GM18907 (cell line): Measurements from ENCODE around the gene HACL1.
"Not testable (repeated sequence)": the region's sequence is repeated elsewhere in the genome, so short reads cannot be mapped to it uniquely, and the experiment has no call there.

ENCODE experiments used
- ATAC-seq: cut with Tn5 transposase; IDR thresholded peaks from one replicate; pipeline ENCODE4 v1.9.1; 2021; ENCODE audit warnings: mild to moderate bottlenecking, moderate library complexity; ENCODE audit not compliant: unreplicated experiment

HACL1 gene

DNA sequence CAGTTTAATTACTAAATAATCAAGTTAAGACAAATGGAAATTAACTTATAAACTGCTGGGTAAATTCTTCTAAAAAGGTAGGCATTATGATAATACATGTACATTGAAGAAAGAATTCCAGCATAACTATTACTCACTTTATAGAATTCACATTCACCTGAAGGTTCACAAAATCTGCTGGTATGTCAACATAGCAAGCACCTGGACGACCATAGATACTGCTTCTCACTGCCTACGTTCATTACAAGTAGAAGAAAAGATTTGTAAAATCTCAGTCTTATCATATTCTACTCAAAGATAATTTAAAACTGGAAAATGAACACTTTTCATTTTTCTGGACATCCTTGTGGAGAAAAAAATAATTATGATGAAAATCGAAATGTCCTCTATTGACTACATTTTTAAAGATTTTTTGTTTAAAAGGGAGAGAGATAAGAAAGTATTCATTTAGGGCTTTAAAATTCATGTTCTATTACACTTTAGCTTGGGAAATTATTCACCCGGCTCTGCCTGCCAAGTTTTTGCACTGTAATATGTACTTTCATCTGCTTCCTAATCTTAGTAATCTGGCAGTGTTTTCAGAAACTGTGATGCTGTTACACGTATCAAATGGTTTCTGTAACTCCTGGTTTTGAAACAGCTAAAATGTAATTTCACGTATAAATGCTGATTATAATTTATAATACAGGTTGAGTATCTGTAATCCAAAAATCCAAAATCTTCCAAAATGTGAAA lies 16.1 kb downstream of the HACL1 start:
- no peak for ATAC-seq

DNA sequence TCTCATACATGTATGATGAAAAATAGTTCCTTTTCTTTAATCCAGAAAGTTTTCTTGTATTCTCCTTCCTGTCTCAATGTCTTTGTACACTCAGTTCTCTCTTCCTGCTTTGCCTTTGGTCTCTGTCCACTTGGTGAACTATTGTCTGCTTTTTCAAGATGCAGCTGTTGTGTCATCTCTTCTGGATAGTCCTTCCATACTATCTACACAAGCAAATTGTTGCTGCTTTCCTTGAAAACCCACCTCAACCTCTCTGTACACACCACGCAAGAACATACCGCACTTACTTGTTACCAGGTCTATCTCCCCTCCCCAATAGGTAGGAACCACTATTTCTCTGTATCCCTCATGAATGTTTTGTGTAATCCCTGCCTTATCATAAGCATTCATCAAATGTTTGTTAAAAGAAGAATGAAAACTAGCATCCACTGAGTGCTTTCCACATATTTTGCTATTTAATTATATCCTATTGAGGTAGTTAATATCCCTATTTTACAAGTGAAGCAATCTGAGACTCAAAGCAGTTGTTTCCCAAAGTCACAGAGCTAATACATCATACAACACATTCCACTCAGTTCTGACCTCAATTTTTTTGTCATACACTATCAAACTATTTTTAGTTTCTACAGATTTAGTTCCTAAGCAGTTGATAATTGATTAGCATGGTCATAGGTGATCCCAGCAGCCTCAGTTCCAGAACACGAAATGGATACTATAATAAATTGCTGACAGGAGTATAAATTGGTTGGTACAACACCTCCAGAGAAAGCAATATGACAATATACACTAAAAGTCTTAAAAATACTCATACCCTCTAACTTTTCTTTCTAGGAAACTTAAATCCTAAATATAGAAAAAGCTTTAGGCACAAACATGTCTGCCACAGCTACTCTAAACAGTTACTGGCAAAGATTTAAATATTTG lies 19.6 kb downstream of the HACL1 start:
- ATAC-seq = no peak

DNA sequence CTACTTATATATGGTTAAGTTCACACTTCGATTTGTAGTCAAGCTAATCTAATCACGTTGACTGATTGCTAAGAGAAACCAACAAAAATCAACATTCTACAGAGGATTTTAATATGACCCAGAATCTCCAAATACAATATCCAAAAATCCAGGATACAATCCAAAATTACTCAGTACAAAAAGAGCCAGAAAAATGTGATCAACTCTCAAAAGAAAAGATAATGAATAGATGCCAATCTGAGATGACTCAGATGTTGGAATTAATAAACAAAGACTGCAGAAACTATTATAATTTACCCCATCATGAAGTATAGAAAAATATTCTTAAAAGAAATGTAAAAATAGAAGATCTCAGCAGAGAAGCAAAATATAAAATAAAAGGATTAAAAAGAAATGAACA lies 22.3 kb downstream of the HACL1 start:
- ATAC-seq = no peak

DNA sequence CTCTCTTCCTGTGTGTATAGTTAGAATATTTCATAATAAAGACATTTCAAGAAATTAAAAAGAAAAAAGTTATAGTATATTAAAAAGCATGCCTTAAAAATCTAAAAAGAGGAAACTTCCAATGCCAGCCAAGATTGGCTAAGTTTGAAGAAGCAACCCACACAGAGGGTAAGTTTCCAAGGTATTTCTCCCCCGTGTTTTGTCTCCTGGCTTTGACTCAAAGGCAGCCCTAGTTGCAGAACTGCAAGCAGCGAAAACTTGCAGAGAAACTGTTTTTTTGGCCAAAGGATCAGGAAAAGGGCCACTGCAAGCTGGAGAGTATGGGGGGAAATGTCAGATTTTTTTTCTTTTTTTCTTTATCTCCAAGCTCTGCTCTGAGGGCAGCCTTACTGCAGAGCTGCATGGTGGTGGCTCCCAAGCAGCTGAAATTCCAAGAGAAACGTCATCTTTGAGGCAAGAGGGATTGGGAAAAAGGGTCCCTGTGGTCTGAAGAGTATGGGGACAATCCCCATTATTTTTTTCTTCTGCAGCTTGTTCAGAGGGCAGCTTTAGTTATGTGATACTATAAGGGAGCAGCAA lies 23.0 kb downstream of the HACL1 start:
- no peak for ATAC-seq

DNA sequence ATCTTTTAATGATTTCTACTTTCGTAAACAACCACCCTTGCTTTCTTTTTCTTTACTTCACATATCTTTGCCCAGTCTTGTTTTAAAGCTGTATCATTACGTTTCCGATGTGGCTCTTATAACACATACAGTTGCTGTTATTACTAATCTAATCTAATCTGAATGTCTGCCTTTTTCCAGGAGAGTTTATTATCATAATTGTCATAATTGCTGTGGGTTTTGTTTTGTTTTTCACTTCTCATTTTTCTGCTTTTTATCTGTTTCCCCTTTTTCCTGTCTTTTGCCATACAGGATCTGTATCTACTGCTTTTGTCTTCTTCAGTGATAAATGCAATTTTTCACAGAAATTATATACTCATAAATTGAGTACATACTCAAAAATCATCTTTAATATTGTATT lies 24.9 kb downstream of the HACL1 start:
- no peak for ATAC-seq

DNA sequence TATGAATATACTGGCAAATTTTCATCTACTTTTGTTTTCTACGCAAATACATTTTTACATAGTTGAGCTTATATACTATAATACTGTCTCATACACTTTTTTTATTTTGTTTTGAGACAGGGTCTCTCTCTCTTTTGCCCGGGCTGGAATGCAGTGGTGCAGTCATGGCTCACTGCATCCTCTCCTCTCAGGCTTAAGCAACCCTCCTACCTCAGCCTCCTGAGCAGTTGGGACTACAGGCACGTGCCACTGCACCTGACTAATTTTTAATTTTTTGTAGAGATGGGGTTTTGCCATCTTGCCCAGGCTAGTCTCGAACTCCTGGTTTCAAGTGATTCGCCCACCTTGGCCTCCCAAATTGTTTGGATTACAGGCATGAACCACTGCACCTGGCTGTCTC lies 25.9 kb downstream of the HACL1 start:
- no peak for ATAC-seq

DNA sequence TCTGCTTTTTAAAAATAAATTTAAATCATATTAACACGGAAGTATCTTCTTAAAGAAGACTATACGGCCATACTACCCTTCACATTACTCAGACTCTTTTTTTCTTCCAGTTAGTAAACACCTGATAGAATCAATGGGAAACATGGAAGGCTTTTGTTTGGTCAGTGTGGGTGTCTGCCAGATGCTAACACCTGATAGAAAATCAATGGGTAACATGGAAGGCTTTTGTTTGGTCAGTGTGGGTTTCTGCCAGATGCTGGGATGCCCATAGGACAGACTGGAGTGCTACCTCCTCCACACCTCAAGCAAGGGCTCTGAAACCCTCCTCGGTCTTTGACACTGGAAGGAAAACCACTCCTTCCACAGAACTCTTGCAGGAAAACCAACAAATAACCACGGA lies 29.2 kb downstream of the HACL1 start:
- no peak for ATAC-seq

DNA sequence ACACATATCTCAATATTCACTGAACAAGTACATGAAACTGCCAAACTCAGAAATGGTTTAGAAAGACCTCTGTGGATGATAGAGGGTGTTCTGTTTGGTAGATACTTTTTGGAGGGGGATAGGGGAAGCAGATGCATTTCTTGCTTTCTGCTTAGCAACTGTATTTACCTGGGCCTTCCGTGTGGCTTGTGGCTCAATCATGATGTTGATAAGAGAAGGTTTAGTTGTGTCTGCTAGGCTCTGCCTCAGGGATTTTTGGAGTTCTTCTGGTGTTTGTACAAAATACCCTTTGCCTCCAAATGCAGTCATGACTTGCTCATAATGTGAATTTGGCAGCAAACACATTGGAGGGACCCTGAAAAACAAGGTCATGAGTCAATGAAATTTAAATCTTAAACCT lies 38.2 kb downstream of the HACL1 start:
- ATAC-seq = no peak

DNA sequence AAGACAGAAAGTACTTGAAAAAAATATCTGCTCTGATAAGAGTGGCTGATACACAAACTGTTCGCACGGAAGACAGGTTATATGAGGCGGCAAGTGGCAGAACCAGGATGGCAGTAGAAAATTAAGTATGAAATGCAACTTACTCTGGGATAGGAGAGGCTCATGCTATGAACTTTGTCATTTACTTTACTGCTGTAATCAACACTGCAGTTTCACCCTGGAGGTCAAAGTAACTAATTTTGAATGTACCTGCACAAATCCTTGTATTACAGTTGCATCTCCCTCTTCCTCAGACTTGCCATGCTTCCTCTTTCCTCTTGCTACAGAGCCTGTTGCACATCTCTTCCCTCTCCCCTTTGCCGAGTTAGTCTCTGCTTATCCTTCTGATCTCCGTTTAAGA lies 38.8 kb downstream of the HACL1 start:
- no peak for ATAC-seq

DNA sequence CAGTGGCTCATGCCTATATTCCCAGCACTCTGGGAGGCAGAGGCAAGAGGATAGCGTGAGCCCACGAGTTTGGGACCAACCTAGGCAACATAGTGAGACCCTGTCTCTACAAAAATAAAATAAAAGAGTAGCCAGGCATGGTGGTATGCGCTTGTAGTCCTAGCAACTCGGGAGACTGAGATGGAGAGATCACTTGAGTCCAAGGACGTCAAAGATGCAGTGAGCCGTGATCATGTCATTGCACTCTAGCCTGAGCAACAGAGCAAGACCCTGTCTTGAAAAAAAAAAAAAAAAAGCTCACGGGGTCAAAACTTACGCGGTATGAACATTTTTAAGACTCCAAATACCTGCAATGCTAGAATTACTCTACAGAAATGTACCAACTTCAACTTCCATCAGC lies 42.8 kb downstream of the HACL1 start:
- ATAC-seq = no peak

DNA sequence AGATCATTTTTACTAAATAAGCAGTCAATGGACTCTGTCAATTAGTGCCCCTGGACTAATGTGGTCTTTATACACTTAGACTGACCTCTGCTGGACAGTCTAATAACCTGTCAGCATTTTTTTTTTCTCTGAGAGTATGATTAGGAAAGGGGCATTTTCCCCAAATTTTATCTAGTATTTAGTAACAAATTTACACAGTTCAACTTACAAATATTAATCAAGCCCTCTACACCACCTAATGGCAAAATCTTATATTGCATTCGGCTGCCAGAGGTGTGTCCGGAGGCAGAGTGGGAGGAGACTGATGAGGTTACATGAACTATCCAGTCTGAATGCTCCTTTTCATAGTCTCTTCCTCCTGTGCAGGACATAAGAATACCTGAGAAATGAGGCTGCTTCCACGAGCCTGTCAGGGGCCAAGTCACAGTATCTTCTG lies 43.8 kb downstream of the HACL1 start:
- peak; percentile 81 for ATAC-seq

DNA sequence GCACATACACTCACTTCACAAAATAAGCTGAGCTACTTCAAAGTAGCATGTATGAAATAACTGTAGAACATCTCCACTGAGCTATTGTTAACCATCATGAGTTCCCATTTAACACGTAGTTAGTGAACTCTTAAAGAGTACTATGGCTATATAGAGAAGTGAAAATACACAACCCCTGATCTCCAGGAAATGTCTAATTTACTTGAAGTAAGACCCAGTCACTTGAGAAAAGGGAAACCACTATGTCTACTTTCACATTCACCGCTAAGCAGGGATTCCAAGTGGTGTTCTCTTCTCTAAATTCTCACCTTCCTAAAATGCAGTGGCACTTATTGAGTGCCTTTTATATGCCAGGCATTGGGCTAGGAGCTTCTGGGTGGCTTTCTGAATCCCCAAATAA lies 44.9 kb downstream of the HACL1 start:
- ATAC-seq = peak; percentile 80

DNA sequence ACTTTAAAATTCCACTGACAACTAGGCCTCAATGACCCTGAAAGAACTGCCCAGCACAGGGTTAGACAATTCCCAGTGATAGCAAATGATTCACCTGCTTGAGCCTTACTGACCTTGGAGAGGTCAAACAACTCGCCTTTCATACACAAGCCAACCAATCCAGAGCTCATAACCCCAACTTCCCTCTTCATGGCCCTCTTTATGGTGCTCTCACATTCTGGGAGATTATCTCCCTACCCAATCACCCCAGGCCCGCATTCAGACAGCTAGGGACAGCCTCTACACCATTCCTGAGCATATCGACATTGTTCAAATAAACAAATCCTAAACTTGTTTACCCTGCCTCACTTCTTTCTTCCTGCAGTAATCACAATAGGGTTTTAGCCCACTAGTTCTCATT lies 47.6 kb downstream of the HACL1 start:
- no peak for ATAC-seq

DNA sequence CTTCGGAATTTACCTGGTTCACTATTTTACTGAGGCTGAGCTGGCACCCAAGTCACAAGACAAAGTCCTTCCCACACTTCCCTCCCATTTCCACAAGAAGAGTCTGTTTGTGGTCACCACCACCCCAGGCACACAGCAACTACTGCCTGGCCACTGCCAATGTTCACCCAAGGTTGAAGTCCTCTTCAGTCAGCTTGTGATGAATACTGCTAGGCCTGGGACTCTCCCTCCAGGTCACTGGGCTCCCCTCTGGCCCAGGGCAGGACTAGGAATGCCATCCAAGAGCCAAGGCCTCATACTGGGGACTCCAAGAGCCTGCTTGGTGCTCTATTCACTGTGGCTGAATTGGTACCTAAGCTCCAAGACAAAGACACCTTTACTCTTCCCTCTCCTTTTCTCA lies 49.5 kb downstream of the HACL1 start:
- ATAC-seq = no peak

DNA sequence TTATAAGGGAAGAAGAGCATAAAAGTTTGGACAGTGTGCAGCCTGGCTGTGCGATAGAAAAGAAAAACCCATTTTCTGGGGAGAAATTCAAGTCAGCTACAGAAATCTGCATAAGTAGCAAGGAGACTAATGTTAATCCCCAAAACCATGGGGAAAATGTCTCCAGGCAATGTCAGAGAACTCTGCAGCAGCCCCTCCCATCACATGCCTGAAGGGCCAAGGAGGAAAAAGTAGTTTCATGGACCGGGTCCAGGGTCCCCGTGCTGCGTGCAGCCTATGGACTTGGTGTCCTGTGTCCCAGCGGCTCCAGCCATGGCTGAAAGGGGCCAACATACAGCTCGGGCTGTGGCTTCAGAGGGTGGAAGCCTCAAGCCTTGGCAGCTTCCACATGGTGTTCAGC lies 51.5 kb downstream of the HACL1 start:
- no peak for ATAC-seq

DNA sequence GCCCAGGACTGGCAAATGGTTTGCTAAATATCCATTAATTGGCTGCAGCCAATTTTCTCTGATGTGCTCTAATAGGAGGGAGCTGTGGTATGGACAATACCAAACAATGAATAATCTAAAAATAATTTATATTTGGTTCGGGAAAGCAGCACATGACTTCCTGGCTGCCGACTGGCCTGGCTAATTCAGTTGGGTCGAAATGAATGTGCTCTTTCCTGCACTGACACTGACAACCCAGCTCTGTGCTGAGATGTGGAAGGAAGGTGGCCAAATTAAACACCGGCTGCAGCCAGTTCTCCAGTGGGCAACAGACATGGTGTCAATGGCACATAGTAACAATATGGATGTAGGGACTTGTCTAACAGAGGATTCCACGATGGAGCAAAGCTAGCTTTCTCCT lies 58.8 kb downstream of the HACL1 start:
- no peak for ATAC-seq

DNA sequence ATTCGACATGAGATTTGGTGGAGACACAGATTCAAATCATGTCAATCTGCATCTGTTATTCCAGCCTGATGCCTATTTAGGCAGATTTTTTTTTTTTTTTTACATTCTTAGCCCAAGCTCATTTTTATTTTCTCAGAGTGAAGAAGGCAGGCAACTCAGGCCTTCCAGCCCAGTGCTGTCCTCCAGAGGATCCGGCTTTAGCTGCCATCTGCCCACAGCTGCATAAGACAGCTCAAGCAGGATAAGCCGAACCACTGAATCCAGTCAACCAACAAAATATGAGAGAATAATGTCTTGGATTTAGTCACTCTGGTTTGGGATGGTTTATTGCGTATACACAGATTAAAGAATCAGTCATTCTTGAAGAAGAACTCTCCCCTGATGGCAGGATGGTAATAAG lies 60.0 kb downstream of the HACL1 start:
- no peak for ATAC-seq

DNA sequence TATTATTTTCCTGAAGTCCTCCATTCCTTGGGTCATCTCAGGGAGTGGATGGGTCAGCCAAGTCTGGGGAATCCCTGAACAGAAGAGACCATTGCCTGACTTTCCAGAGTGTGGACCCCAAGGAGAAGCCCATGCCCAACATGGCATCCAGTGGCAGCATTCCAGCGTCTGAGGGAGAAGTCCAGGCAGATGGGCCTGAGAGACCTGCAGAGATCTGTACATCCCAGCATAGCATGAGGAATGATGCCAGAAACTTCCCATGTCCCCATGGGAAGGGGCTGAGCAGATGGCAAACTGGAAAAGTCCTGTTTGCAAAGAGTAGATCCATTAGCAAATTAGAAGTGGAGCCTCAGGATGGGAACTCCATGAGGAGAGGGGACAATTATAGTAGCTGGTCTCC lies 62.3 kb downstream of the HACL1 start:
- no peak for ATAC-seq

DNA sequence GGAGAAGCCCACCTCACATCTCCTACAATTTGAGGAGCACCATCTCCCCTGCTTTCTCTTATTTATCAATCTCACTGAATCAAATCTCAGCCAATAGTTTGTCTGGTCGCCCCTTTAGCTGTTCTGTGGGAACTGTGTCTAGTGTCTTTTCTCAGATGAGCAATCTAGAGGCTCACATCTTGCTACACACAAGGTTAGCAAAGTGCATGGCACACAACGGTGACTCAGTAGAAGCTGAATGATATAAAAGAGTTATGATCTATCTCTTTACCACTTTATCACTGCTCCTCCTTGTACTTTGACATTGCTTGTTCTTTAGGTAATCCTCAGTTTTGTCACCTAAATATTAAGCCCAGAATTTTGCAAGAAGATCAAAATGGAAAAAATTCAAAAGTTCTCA lies 63.0 kb downstream of the HACL1 start:
- no peak for ATAC-seq

DNA sequence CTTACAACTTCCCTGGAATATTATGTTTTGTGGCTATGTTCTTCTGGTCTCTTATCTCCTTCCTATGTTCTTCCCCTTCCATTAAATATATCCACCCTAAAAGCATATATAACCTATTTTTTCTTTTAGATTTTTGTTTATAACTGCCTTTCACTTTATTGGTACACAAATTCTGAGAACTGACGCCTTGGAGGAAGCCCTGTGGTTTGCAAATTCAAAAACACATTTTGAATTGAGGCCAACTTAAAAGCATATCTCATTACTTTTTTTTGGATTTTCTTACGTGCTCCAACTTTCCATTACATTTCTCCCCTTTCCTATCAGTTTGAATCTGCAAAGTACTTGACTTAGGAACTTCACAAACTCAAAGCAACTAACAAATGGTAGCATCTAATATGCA lies 64.5 kb downstream of the HACL1 start:
- no peak for ATAC-seq

DNA sequence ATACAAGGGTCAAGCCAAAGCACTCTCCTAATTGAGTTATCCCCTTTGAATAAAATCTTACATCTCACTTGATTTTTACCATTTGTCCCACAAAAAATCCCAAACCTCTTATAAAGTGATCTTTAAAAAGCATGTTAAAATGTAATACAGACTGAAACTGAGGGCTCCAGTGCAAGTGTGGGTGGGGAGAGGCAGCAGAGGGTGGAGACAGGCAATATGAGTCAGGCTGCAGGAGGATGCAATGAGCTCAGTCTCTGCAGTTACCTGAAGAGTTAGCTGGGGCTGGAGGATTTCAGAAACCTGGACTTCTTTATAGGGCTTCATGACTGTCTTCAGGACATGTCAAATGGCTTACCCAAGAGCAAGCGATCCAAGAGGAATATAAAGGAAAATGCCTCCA lies 65.6 kb downstream of the HACL1 start:
- ATAC-seq = no peak

DNA sequence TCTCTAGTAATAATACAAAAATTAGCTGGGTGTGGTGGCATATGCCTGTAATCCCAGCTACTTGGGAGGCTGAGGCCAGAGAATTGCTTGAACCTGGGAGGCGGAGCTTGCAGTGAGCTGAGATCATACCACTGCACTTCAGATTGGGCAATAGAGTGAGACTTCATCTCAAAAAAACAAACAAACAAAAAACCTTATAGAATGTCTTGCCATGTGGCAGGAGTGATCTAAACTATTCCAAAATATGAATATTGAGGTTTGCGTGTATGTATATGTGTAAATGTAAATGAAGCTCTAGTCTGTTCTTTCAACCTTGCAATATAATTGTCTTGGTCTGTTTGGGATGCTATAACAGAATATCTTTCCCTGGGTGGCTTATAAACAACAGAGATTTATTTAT lies 68.8 kb downstream of the HACL1 start:
- ATAC-seq = not testable (repeated sequence)
